ENCODE data around the gene C6orf47. TPM values are rescaled to one million over a fixed set of nuclear protein-coding genes. Genes with fewer than 3 reads are reported as not detected.

C6orf47 gene
- total and polyA plus RNA-seq, 2 donors from 2014 or later = 25.5 to 26.5 TPM

DNA sequence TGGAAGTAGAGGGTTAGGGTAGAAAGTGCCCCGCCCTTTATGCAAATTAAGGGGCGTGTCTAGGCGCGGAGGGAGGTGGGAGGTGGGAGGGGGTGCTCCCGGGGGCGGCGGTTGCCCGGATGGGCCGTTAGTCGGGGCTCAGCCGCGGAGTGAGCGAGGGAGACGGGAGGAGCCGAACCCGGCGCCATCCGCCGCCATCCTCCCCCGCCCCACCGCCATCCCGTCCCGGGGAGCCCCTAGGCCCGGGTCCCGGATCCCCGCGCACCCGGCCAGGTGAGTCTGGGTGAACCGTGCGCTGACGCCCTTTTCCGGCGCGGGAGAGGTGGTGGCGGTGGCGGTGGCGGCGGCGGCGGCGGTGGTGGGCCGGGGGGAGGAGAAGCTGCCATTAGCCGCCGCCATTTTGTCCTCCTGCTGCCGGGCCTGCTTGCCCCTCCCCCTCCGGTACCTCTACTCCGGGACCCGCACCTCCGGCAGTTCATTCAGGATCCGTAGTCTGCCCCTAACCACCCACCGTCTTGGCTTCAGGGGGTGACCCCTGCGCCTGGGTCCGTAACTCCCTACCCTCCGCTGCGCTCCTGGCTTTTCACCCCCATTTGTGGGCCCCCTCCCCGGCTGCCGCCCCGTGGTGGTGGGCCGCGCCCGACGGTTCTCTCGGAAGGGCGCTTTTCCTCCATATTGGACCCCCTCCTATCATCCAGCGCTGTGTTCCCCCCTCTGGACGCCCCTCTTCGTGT is 39.8 kb downstream of the C6orf47 start, which contains the start of gene PRRC2A:
PRRC2A (plus strand) TSS at position 130 of the 734 bp plus-strand sequence. CDS start 2,075 bp downstream, outside the sequence.
- Histone ChIP-seq H3K4me3 (ENCODE audit: low read length in 3 of 3) (peak within 1 kb of the TSS; percentile 76 to 87 (median 85)), H3K9me3 (ENCODE audit: control insufficient read depth in 2 of 3, insufficient read depth in 1 of 3, low read length in 3 of 3) (no peaks in the 10 kb centered on the region), H3K4me1 (ENCODE audit: control insufficient read depth in 2 of 3, insufficient read depth in 2 of 3, low read depth in 1 of 3, low read length in 3 of 3) (peaks cover 0 to 13% (median 4%) of the 10 kb centered on the region in 3 donors), H3K27me3 (ENCODE audit: control insufficient read depth, insufficient read depth, low read length) (no peaks in the 10 kb centered on the region), H3K9ac (ENCODE audit: low read length in 3 of 3) (peak within 1 kb of the TSS; percentile 68 to 97 (median 85)), H3K27ac (ENCODE audit: low read depth in 2 of 2, low read length in 2 of 2) (peak within 1 kb of the TSS; percentile 95 to 99), H3K36me3 (ENCODE audit: control insufficient read depth in 2 of 3, insufficient read depth in 3 of 3, low read length in 3 of 3) (peaks cover 13 to 24% (median 21%) of the 10 kb centered on the region in 3 donors)
- TF ChIP-seq CTCF (IDR thresholded peaks at IDR 0.05; ENCODE audit: borderline replicate concordance, extremely low read depth, insufficient read depth) = no peak
- DNase-seq = peak in 3 of 5 donors; percentile 64 to 98 (median 83)
- FAIRE-seq = no peak
- intact Hi-C loops (cut with DNase I) = no loop called here

- Histone ChIP-seq H3K9ac (ENCODE audit: low read length in 3 of 3) (peak overlapping the region; percentile 62 to 86 (median 68)), H3K36me3 (ENCODE audit: control insufficient read depth in 2 of 3, insufficient read depth in 3 of 3, low read length in 3 of 3) (peaks cover 6 to 16% (median 14%) of the 10 kb centered on the region in 3 donors), H3K27me3 (ENCODE audit: control insufficient read depth, insufficient read depth, low read length) (no peaks in the 10 kb centered on the region), H3K9me3 (ENCODE audit: control insufficient read depth in 2 of 3, insufficient read depth in 1 of 3, low read length in 3 of 3) (no peaks in the 10 kb centered on the region), H3K4me3 (ENCODE audit: low read length in 3 of 3) (peak overlapping the region; percentile 76 to 83 (median 76)), H3K4me1 (ENCODE audit: control insufficient read depth in 2 of 3, insufficient read depth in 2 of 3, low read depth in 1 of 3, low read length in 3 of 3) (peaks cover 0 to 13% (median 4%) of the 10 kb centered on the region in 3 donors), H3K27ac (ENCODE audit: low read depth in 2 of 2, low read length in 2 of 2) (peak overlapping the region; percentile 95 to 99)
- DNase-seq (peak; percentile 99 to 100 (median 100)), FAIRE-seq (peak; percentile 98)
- TF ChIP-seq CTCF (IDR thresholded peaks at IDR 0.05; ENCODE audit: borderline replicate concordance, extremely low read depth, insufficient read depth) = no peak
- intact Hi-C loops (cut with DNase I) = no loop called here
Measured at GRCh38 chr6:31619805-31620585, 40.6 kb downstream of the C6orf47 start.

DNA sequence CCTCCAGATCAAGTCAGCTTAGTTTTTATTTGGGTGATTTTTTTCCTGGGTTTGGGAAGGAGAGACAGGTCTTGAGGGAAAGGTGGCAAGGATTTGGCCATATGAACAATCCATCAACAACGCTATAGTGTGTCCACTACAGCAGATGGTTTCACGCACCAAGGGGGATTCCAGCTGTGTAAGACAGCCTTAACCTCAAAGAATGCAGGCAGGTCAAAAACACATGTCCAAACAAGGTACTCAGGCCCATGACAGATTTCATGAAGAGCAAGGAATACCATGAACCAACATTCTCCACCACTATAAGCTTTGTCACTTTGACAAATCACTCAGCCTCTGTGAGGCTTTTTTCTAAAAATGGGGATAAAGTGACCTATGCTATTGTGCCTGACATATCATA is 43.6 kb downstream of the C6orf47 start:
- Histone ChIP-seq H3K27me3 (ENCODE audit: control insufficient read depth, insufficient read depth, low read length) (no peaks in the 10 kb centered on the region), H3K4me1 (ENCODE audit: control insufficient read depth in 2 of 3, insufficient read depth in 2 of 3, low read depth in 1 of 3, low read length in 3 of 3) (peaks cover 0 to 6% (median 0%) of the 10 kb centered on the region in 3 donors), H3K4me3 (ENCODE audit: low read length in 3 of 3) (no peak overlapping the region), H3K27ac (ENCODE audit: low read depth in 2 of 2, low read length in 2 of 2) (no peak overlapping the region), H3K9ac (ENCODE audit: low read length in 3 of 3) (no peak overlapping the region), H3K9me3 (ENCODE audit: control insufficient read depth in 2 of 3, insufficient read depth in 1 of 3, low read length in 3 of 3) (no peaks in the 10 kb centered on the region), H3K36me3 (ENCODE audit: control insufficient read depth in 2 of 3, insufficient read depth in 3 of 3, low read length in 3 of 3) (no peaks in the 10 kb centered on the region)
- DNase-seq (no peak), FAIRE-seq (no peak)
- no peak for TF ChIP-seq CTCF (IDR thresholded peaks at IDR 0.05; ENCODE audit: borderline replicate concordance, extremely low read depth, insufficient read depth)
- intact Hi-C loops (cut with DNase I) = no loop called here

Data from kidney (tissue), 14 donors.